ENCODE results near the gene PLLP.

DNA sequence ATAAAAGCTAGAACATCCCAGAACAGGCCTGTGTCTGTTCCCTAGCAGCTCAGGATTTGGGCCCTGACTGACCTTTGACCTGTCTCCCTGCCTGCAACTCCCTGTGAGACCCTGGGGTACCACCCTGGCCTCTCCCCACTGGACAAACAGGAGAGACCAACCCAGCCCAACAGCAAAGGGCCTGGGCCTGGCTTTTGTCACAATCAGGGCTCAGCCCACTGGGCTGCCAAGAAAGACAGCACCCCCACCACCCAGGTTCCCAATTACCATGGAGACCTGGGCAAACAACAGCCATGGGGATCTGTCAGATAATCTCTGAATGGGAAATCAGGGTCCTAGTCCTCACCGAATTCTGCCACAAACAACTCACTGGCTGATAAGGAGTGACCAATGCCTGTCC, 11.1 kb downstream of the PLLP start:
- TF ChIP-seq, protein P1, sequence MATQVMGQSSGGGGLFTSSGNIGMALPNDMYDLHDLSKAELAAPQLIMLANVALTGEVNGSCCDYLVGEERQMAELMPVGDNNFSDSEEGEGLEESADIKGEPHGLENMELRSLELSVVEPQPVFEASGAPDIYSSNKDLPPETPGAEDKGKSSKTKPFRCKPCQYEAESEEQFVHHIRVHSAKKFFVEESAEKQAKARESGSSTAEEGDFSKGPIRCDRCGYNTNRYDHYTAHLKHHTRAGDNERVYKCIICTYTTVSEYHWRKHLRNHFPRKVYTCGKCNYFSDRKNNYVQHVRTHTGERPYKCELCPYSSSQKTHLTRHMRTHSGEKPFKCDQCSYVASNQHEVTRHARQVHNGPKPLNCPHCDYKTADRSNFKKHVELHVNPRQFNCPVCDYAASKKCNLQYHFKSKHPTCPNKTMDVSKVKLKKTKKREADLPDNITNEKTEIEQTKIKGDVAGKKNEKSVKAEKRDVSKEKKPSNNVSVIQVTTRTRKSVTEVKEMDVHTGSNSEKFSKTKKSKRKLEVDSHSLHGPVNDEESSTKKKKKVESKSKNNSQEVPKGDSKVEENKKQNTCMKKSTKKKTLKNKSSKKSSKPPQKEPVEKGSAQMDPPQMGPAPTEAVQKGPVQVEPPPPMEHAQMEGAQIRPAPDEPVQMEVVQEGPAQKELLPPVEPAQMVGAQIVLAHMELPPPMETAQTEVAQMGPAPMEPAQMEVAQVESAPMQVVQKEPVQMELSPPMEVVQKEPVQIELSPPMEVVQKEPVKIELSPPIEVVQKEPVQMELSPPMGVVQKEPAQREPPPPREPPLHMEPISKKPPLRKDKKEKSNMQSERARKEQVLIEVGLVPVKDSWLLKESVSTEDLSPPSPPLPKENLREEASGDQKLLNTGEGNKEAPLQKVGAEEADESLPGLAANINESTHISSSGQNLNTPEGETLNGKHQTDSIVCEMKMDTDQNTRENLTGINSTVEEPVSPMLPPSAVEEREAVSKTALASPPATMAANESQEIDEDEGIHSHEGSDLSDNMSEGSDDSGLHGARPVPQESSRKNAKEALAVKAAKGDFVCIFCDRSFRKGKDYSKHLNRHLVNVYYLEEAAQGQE (IDR thresholded peaks at IDR 0.05; ENCODE audit: low read depth): no peak
- TF ChIP-seq, protein P2, sequence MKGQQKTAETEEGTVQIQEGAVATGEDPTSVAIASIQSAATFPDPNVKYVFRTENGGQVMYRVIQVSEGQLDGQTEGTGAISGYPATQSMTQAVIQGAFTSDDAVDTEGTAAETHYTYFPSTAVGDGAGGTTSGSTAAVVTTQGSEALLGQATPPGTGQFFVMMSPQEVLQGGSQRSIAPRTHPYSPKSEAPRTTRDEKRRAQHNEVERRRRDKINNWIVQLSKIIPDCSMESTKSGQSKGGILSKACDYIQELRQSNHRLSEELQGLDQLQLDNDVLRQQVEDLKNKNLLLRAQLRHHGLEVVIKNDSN (IDR thresholded peaks at IDR 0.05): no peak
- TF ChIP-seq EP300 (IDR thresholded peaks at IDR 0.05; ENCODE audit: borderline replicate concordance) (no peak), RAD21 (IDR thresholded peaks at IDR 0.05; ENCODE audit: low read depth) (no peak), NFIC (IDR thresholded peaks at IDR 0.05) (no peak), CEBPB (IDR thresholded peaks at IDR 0.05) (no peak), TAF1 (IDR thresholded peaks at IDR 0.05; ENCODE audit: low read depth) (no peak), TCF12 (IDR thresholded peaks at IDR 0.05; ENCODE audit: low read depth) (no peak), CREB1 (IDR thresholded peaks at IDR 0.05; ENCODE audit: low read depth) (no peak), TEAD4 (IDR thresholded peaks at IDR 0.05) (no peak), YY1 (IDR thresholded peaks at IDR 0.05; ENCODE audit: low read depth) (no peak)
- TF ChIP-seq, protein P3, sequence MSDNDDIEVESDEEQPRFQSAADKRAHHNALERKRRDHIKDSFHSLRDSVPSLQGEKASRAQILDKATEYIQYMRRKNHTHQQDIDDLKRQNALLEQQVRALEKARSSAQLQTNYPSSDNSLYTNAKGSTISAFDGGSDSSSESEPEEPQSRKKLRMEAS (IDR thresholded peaks at IDR 0.05): no peak

Data from Ishikawa (cell line).